Liver (tissue), 9 donors: ENCODE results near the gene VDR. TPM values are rescaled to one million over a fixed set of nuclear protein-coding genes. Genes with fewer than 3 reads are reported as not detected.

ENCODE experiments used
- DNase-seq: peaks from one replicate; pipeline ENCODE4 v3.0.0-alpha.2; 2017; ENCODE audit warnings: low spot score
- H3K27ac ChIP-seq, 2 donors: one replicate each; pipeline ENCODE4 v1.7.0; 2013; ENCODE audit warnings: inconsistent platforms in 2 of 2, low read length in 2 of 2, control low read depth in 1 of 2, low read depth in 1 of 2, mild to moderate bottlenecking in 1 of 2
- H3K27me3 ChIP-seq, 4 donors: one replicate each; pipeline versions ENCODE4 v1.6.1 to v1.7.0; 2013; ENCODE audit warnings: low read length in 3 of 4, inconsistent platforms in 1 of 4, mild to moderate bottlenecking in 1 of 4, moderate library complexity in 1 of 4; ENCODE audit not compliant: control insufficient read depth in 4 of 4, insufficient read depth in 4 of 4
- H3K36me3 ChIP-seq, 4 donors: one replicate each; pipeline versions ENCODE4 v1.6.1 to v1.7.0; 2013; ENCODE audit warnings: low read length in 3 of 4, mild to moderate bottlenecking in 3 of 4, low read depth in 1 of 4, moderate library complexity in 1 of 4; ENCODE audit not compliant: control insufficient read depth in 4 of 4, insufficient read depth in 3 of 4
- H3K4me1 ChIP-seq, 4 donors: one replicate each; pipeline versions ENCODE4 v1.6.1 to v1.7.0; 2013; ENCODE audit warnings: low read length in 3 of 4, mild to moderate bottlenecking in 3 of 4, moderate library complexity in 1 of 4; ENCODE audit not compliant: control insufficient read depth in 4 of 4, insufficient read depth in 4 of 4
- H3K4me3 ChIP-seq, 3 donors: one replicate each; pipeline versions ENCODE4 v1.6.1 to v1.7.0; 2013; ENCODE audit warnings: low read length in 3 of 3, control low read depth in 1 of 3, low read depth in 1 of 3, mild to moderate bottlenecking in 1 of 3
- H3K9ac ChIP-seq, 2 donors: one replicate each; pipeline ENCODE4 v1.7.0; 2013; ENCODE audit warnings: low read length in 2 of 2, mild to moderate bottlenecking in 2 of 2, moderate library complexity in 2 of 2, control low read depth in 1 of 2, low read depth in 1 of 2
- H3K9me3 ChIP-seq, 4 donors: one replicate each; pipeline versions ENCODE4 v1.6.1 to v1.7.0; 2013; ENCODE audit warnings: low read length in 3 of 4; ENCODE audit not compliant: control insufficient read depth in 4 of 4
- FOXA1 ChIP-seq: IDR thresholded peaks from 2 replicates; pipeline ENCODE4 v1.6.1; 2016; ENCODE audit warnings: antibody characterized with exemption
- HNF4A ChIP-seq, 2 donors: conservative IDR thresholded peaks; 2 replicates each; pipeline ENCODE4 v1.6.1; 2016; ENCODE audit warnings: antibody characterized with exemption in 2 of 2, mild to moderate bottlenecking in 2 of 2
- JUND ChIP-seq, 2 donors: IDR thresholded peaks; 2 replicates each; pipeline ENCODE4 v1.6.1; 2016; ENCODE audit warnings: antibody characterized with exemption in 2 of 2
- MAX ChIP-seq: IDR thresholded peaks from 2 replicates; pipeline ENCODE4 v1.6.1; 2016; ENCODE audit warnings: antibody characterized with exemption
- NR2F2 ChIP-seq: IDR thresholded peaks from 2 replicates; pipeline ENCODE4 v1.6.1; 2016; ENCODE audit warnings: antibody characterized with exemption
- RAD21 ChIP-seq, 2 donors: IDR thresholded peaks; 2 replicates each; pipeline ENCODE4 v1.6.1; 2016; ENCODE audit warnings: antibody characterized with exemption in 2 of 2, mild to moderate bottlenecking in 2 of 2
- REST ChIP-seq: IDR thresholded peaks from 2 replicates; pipeline ENCODE4 v1.6.1; 2016; ENCODE audit warnings: antibody characterized with exemption, mild to moderate bottlenecking
- RXRA ChIP-seq, 2 donors: IDR thresholded peaks; 2 replicates each; pipeline ENCODE4 v1.6.1; 2017 to 2018; ENCODE audit warnings: antibody characterized with exemption in 2 of 2, mild to moderate bottlenecking in 1 of 2
- SP1 ChIP-seq: IDR thresholded peaks from 2 replicates; pipeline ENCODE4 v1.6.1; 2018; ENCODE audit warnings: antibody characterized with exemption, mild to moderate bottlenecking
- TAF1 ChIP-seq: conservative IDR thresholded peaks from 2 replicates; pipeline ENCODE4 v1.6.1; 2016; ENCODE audit warnings: antibody characterized with exemption, mild to moderate bottlenecking
- YY1 ChIP-seq: IDR thresholded peaks from 2 replicates; pipeline ENCODE4 v1.6.1; 2016; ENCODE audit warnings: antibody characterized with exemption, mild to moderate bottlenecking
- WGBS: extraction: QIAGEN DNeasy Blood & Tissue Kit; methylation state at CpG from one replicate; pipeline ENCODE4 v1.1.7; 2013; 5-methylcytosine and 5-hydroxymethylcytosine counted together
- polyA plus RNA-seq, 2 donors: library from polyadenylated mRNA; stranded (reverse) in 1 of 2; unstranded in 1 of 2; fragments of 200-250 nt in 1 of 2; fragments of >200 nt in 1 of 2; fragmentation: Nextera tagmentation in 1 of 2; extraction: Ambion mirVana in 1 of 2; gene quantifications; one replicate each; pipeline versions ENCODE4 v1.2.1 to v1.2.3, GENCODE V29; 2013 to 2015
- total RNA-seq, 2 donors: library from RNA; depleted of rRNA; stranded (reverse); fragments of >200 nt; gene quantifications; one replicate each; pipeline ENCODE4 v1.2.3, GENCODE V29; 2014
- TF ChIP-seq, protein P1 (sequence below): fragments of 150-350 bp; IDR thresholded peaks from 2 replicates; pipeline ENCODE4 v1.5.1; 2017; ENCODE audit warnings: improper control_type of control experiment, low read depth, low read length; ENCODE audit not compliant: missing input control
- TF ChIP-seq, protein P2 (sequence below): IDR thresholded peaks from 2 replicates; pipeline ENCODE4 v1.6.1; 2016; ENCODE audit warnings: antibody characterized with exemption
- donor health status: healthy.
- donor health status: healthy.
- donor health status: healthy.
- donor health status: healthy.
- donor health status: healthy.

Gene VDR
- total and polyA plus RNA-seq, 4 donors: 0.25 to 0.47 (median 0.35) TPM

GRCh38 chr12:47828976-47829482 lies 75.8 kb downstream of the VDR start:
- H3K36me3 ChIP-seq: no peaks in the 10 kb centered on the region
- H3K9ac ChIP-seq: no peak overlapping the region
- no peaks in the 10 kb centered on the region for H3K27me3 ChIP-seq
- no peak for DNase-seq
- H3K27ac ChIP-seq: peak overlapping the region; percentile 33 to 51
- TF ChIP-seq RAD21 (IDR thresholded peaks at IDR 0.05) (no peak), HNF4A (conservative IDR thresholded peaks at IDR 0.05) (no peak), MAX (no peak), SP1 (no peak), NR2F2 (no peak), REST (no peak)
- TF ChIP-seq, protein P1, sequence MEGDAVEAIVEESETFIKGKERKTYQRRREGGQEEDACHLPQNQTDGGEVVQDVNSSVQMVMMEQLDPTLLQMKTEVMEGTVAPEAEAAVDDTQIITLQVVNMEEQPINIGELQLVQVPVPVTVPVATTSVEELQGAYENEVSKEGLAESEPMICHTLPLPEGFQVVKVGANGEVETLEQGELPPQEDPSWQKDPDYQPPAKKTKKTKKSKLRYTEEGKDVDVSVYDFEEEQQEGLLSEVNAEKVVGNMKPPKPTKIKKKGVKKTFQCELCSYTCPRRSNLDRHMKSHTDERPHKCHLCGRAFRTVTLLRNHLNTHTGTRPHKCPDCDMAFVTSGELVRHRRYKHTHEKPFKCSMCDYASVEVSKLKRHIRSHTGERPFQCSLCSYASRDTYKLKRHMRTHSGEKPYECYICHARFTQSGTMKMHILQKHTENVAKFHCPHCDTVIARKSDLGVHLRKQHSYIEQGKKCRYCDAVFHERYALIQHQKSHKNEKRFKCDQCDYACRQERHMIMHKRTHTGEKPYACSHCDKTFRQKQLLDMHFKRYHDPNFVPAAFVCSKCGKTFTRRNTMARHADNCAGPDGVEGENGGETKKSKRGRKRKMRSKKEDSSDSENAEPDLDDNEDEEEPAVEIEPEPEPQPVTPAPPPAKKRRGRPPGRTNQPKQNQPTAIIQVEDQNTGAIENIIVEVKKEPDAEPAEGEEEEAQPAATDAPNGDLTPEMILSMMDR: no peak
- WGBS: 68% methylated on average over 7 of the region's 7 CpGs
- H3K4me3 ChIP-seq: no peak overlapping the region
- H3K4me1 ChIP-seq: peaks cover 0 to 4% (median 0%) of the 10 kb centered on the region in 4 donors
- no peaks in the 10 kb centered on the region for H3K9me3 ChIP-seq

GRCh38 chr12:47828008-47828975 lies 76.5 kb downstream of the VDR start:
- DNase-seq: no peak
- Histone ChIP-seq H3K4me1 (peaks cover 0 to 4% (median 0%) of the 10 kb centered on the region in 4 donors), H3K27me3 (no peaks in the 10 kb centered on the region), H3K27ac (peak overlapping the region; percentile 9 to 46), H3K9ac (no peak overlapping the region), H3K9me3 (no peaks in the 10 kb centered on the region), H3K4me3 (no peak overlapping the region), H3K36me3 (no peaks in the 10 kb centered on the region)
- WGBS: 80% methylated on average over 14 of the region's 14 CpGs
- TF ChIP-seq JUND (IDR thresholded peaks at IDR 0.05) (no peak), RXRA (IDR thresholded peaks at IDR 0.05) (no peak), REST (no peak), FOXA1 (no peak), TAF1 (no peak), YY1 (no peak)
- TF ChIP-seq, protein P2, sequence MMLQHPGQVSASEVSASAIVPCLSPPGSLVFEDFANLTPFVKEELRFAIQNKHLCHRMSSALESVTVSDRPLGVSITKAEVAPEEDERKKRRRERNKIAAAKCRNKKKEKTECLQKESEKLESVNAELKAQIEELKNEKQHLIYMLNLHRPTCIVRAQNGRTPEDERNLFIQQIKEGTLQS: no peak
